SK-N-MC (cell line): Measurements from ENCODE around the gene SBF2.

Source experiments
- EZH2 ChIP-seq: fragments of 200-600 bp; sonication (generic); IDR thresholded peaks from one replicate; pipeline ENCODE4 v1.6.1; 2017; ENCODE audit warnings: antibody characterized with exemption
- FOXP2 ChIP-seq: optimal IDR thresholded peaks from 2 replicates; pipeline ENCODE3; 2011; ENCODE audit warnings: mild to moderate bottlenecking, moderate library complexity; ENCODE audit not compliant: insufficient read depth; ENCODE audit errors: extremely low read length, control extremely low read depth
- POLR2AphosphoS5 ChIP-seq: IDR thresholded peaks from 2 replicates; pipeline ENCODE4 v1.6.1; 2012; ENCODE audit warnings: mild to moderate bottlenecking, low read depth, low read length, borderline replicate concordance

- TF ChIP-seq EZH2 (no peak), POLR2AphosphoS5 (no peak), FOXP2 (no peak)
Measured at GRCh38 chr11:9943386-9944110, 350.5 kb downstream of the SBF2 start.
